ENCODE data around the gene OR51A7.
"Not testable (repeated sequence)": the region's sequence is repeated elsewhere in the genome, so short reads cannot be mapped to it uniquely, and the experiment has no call there.

OR51A7 gene, protein sequence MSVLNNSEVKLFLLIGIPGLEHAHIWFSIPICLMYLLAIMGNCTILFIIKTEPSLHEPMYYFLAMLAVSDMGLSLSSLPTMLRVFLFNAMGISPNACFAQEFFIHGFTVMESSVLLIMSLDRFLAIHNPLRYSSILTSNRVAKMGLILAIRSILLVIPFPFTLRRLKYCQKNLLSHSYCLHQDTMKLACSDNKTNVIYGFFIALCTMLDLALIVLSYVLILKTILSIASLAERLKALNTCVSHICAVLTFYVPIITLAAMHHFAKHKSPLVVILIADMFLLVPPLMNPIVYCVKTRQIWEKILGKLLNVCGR

DNA sequence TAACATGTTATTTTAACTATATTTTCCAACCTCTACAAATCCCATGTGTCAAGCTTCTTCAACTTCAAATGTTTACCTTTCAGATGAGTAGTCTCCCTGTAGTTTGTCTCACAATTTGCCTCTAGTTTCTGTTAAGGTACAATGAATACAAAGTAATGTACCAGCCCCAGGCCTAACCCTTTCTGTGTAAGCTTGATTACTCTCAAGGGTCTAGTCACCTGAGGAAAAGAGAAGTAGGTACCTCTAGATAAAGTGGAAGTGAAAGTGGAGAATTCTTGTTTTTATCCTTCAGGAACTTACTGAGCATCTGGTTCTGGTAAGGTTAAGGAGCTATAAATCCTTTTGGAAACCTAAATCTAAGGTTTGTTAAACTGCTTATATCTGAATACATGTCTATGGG is at the start of gene OR51A7:
Gene OR51A7, plus strand, starts transcription at position 300 of the 400 bp plus-strand sequence. CDS start 3,587 bp downstream, outside the sequence.
- DNase-seq, result no peak

DNA sequence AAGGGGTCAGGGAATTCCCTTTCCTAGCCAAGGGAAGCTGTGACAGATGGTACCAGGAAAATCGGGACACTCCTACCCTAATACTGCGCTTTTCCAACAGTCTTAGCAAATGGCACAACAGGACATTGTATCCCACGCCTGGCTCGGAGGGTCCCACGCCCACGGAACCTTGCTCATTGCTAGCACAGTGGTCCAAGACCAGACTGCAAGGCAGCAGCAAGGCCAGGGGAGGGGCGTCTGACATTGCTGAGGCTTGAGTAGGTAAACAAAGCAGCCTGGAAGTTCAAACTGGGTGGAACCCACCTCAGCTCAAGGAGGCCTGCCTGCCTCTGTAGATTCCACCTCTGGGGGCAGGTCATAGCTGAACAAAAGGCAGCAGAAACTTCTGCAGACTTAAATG is 49.3 kb upstream of the OR51A7 start:
- DNase-seq, result not testable (repeated sequence)

DNA sequence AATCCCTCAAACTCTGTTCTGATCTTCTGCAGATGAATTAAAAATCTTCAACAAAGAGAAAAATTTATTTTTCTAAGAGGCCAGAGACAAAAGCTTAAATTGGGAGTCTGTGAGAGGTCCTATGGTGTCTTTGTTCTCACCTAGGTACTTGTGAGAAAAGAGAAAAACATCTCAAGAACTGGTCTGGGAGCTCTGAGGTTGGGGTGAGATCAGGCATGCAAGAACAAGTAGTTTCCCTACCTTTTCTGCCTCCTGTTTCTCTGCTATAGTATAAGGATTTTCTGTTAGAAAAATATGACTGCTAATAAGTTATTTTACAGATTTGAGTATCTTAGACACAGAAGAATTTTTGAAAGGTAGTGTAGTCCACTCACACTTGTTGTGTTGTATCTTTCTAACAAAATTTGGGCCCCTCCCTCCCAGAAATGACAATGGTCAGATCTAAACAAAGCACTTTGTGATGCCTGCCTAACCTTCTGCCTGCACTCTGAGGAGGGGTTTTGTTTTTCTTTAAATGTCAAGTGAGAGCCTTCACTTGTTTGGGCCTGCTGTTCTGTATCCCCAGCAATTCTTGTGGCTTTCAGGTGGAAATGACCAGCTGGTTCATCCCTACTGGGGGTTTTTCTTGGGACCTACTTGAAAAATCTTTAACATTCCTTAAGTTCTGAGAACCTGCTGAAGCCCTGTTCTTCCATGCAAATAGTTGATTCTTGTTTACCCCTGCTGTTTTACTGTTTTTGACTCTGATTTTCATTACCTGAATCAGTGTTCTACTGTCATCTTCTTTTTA is 40.9 kb upstream of the OR51A7 start:
- no peak for DNase-seq

DNA sequence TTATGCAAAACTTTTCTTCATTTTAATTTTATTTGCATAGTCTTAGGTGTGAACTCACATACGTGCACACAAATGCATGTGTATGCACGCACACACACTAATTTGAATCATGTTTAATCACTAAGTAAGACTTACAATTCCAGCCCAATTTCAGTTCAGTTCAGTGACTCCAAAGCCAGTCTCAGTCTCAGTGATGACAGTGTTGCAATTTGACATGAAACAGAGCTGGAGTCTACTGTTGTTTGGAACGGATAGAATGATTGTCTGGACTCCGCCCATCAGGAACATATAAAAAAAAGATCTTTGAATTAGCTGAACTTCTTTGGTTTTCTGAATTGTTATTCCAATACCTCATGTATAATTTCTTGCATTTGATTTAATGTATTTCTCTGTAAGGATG is 39.7 kb upstream of the OR51A7 start:
- DNase-seq, result no peak

DNA sequence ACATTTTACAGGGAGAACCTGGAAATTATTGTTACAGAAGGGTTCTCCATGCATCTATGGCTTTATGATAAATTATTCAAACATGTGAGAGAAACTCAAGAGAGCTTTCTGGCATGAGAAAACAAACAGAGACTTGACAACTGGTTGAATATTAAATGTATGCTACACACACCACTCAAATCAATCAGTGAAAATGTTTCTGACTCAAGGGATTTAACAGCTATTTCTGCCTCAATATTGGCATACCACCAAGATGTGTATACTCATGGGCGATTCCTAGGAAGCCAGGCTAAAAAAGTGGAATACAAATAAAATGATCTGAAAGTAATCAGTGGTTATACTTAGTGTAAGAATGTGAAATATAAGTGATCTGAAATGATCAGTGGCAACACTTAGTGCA is 37.7 kb upstream of the OR51A7 start:
- DNase-seq, result no peak

DNA sequence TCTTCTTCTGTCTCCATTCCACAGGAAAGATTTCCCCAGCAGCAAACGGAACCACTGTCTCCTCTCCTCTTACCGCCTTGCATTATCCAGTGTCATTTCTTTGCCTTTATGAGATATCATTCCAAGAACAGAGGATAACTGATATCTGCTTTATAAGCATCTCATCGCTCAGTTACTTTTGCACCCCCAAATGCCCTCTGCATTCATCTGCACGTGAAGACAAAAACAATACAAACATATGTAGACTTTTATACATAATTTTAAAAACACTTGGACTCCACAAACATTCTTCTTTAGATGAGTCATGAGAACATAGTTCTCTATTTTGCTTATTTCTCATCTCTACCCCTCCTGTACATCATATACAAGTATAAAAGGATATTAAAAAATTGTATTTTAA is 22.4 kb upstream of the OR51A7 start:
- DNase-seq, result no peak

DNA sequence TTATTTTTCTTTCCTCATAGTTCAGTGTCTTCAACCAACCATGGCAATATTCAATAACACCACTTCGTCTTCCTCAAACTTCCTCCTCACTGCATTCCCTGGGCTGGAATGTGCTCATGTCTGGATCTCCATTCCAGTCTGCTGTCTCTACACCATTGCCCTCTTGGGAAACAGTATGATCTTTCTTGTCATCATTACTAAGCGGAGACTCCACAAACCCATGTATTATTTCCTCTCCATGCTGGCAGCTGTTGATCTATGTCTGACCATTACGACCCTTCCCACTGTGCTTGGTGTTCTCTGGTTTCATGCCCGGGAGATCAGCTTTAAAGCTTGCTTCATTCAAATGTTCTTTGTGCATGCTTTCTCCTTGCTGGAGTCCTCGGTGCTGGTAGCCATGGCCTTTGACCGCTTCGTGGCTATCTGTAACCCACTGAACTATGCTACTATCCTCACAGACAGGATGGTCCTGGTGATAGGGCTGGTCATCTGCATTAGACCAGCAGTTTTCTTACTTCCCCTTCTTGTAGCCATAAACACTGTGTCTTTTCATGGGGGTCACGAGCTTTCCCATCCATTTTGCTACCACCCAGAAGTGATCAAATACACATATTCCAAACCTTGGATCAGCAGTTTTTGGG is 21.6 kb upstream of the OR51A7 start, which contains the start of gene OR51T1:
Gene OR51T1, plus strand, starts transcription at position 41 of the 641 bp plus-strand sequence. Its CDS starts 0 bp downstream, at position 41.
- no peak for DNase-seq

DNA sequence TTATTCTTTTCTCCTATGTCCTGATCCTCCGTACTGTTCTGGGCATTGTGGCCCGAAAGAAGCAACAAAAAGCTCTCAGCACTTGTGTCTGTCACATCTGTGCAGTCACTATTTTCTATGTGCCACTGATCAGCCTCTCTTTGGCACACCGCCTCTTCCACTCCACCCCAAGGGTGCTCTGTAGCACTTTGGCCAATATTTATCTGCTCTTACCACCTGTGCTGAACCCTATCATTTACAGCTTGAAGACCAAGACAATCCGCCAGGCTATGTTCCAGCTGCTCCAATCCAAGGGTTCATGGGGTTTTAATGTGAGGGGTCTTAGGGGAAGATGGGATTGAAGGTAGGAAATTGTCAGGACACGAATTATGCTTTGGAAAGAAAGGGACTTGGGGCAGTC is 21.0 kb upstream of the OR51A7 start:
- DNase-seq, result no peak

DNA sequence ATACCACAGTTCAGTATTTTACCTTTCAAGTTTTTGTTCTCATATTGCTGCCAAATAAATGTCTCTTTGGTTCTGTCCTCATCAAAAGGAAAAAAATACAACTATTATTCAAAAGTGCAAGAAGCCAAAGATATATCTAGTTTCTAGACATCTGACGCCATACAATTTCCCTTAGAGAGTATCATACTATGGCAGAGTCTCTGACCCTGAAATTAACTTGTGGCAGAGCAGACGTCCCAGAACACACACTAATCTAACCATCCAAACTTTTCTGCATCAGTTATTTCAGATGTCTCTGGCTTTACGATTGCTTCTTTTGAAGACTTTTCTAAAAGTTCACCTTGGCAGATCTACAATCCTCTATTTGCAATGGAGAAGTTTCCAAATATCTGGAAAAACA is 19.2 kb upstream of the OR51A7 start:
- DNase-seq, result no peak

DNA sequence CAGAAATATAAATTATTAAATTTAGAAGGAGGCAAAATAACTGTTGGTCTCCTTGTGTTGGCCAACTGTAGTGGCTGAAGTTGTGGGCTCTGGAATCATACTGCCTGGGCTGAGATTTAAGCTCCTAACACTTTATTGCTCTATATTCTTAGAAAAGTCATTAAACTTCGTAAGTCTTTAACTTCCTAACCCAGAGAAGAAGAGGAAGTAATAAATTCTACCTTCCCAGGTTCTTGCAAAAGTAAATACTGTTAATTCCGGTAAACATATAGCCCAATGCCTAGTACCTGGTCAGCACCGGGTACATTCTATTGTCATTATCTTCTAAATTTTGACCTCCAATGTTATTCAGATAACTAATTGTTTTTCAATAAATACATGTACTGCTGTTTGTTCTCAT is 17.4 kb upstream of the OR51A7 start:
- DNase-seq, result no peak

DNA sequence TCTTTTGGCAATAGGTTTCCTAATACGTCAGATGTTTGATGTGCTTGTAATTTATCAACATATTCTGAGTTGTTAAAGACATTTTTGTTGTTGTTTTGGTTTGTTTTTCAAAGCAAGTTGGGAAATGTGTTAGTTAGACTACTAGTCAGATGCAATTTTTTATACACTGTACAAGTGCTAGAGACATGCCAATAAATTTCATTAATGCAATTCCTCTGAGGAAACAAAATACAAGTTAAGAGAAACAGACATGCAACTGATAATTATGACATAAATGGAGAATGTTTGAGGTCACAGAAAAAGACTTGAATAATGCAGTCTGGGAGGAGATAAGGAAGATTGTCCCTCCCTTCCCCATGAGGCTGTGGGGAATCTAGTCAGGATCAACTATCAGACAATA is 16.0 kb upstream of the OR51A7 start:
- no peak for DNase-seq

DNA sequence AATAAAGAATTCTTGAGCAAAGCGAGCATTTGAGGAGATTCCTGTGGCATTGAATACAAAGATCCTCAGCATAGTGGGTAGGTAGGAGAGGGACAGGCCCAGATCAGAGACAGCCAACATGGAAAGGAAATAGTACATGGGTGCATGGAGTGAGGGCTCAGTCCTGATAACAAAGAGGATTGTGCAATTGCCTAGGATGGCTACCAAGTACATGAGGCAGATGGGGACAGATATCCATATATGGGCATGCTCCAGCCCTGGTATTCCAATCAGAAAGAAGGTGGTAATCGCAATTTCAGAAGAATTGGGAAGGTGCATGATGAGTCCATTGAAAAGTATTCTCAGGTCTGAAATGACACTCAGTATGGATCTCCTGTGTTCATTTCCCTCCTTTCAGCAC is 13.3 kb upstream of the OR51A7 start:
- no peak for DNase-seq

DNA sequence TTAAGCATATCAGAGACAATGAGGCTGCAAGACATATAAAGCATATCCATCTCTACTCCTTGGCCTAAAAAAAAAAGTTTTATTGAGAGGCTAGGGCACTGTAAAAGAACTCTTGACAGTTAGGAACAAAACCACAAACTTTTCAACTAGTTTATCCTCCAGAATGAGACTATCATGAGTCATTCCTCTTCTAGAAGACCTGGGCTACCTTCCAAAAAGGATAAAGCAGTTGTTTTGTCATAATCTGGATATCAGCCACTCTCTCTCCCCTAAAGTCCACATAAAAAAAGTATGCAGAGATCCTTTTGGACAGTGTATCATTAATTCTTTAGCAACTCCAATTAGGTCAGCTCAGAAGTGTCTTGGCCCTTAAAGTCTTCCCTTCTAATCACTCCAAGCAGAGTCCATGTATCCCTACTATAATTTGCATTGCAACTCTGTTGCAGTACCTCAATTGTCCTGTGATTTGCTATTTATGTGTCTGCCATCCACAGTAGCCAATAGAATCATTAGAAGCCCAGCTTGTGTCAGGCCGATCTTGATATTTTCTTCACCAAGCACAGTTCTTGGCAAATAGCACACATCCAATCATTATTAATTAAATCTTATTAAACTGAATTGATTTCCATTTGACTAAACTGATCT is 11.5 kb upstream of the OR51A7 start:
- no peak for DNase-seq

DNA sequence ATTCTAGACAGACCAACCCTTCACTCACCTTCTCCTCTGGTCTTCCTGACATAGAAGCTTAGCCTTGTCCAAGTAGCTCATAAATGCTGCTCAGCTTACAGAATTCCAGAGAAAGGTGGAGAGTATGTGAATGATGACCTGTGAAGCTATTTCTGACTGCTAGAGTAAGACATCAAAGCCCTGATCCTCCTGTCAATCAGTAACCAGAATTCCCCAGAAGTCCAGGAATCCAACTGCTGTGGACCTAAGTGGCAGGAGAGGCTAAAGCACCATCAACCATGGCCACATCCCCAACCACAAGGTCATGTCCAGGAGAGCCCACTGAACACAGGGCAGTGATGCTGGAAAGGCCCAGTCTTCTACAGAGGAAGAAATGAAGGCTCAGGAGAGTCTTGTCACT is 13.0 kb downstream of the OR51A7 start:
- DNase-seq, result no peak

DNA sequence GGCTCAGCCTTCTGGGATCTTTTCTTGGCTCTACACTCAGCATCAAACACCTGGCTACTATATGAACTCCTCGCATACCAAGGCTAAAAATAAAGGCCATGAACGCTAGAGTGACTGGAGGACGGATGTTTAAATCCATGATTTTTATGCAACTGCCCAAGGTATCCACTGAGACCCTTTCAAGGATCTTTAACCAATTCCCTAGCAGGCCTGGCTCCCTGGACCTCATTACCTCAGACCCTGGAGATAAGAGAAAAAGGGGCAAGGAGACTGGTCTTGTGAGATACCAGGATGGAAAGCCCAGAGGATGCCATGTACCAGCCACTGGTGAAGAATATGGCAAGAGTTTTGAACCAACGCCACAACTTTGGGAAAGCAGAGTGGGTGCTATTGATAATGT is 15.7 kb downstream of the OR51A7 start, which contains the start of gene OR51G2:
Gene OR51G2, minus strand, starts transcription at position 101 of the 400 bp plus-strand sequence. CDS start 3,687 bp downstream, outside the sequence.
- DNase-seq, result no peak

DNA sequence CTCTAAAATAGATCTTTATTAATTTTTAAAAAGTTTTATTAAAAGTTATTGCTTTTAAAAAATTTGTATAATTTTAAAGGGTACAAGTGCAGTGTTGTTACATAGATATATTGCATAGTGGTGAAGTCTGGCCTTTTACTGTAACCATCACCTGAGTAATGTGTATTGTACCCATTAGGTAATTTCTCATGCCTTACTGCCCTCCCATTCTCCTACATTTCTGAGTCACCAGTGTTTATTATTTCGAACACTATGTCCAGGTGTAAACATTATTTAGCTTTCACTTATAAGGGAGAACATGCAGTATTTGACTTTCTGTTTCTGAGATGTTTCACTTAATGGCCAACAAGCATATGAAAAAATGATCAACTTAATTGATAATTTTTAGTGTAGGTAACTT is 18.2 kb downstream of the OR51A7 start:
- DNase-seq, result no peak

DNA sequence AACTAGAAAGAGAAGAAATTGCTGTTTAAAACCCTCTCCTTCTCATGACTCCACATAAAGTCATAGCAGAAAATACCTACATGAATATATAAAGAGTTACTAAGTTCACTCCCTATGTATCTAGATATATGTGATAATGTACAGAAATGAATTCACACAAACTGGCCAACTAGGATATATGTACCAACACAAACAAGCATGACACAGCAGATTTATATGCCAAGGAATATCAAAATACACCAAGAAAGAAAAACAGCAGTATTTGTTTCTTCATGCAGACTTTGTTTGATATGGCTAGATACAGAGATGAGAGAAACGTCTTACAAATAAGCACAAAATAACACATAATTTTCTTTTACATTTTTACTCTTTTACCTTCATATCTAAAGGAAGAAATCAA is 18.7 kb downstream of the OR51A7 start:
- DNase-seq, result no peak

DNA sequence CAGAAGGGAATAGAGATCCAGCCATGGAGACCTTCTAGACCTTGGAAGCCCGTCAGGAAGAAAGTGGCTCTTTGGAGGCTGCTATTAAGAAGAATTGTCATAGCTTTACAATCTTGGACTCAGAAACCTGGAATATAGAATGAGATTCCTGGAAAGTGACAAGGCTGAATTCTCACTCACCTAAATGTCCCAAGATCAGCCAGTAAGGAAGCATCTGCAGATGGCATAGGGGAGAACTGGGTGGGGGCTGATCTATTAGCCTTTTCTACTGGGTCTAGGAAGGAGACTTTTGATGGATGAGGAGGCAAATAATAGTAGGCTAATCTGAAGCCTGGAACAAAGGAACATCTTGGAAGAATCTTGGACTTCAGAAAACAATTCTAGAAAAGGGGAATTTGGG is 20.7 kb downstream of the OR51A7 start, which contains the start of gene OR51G1:
Gene OR51G1, minus strand, starts transcription at position 101 of the 400 bp plus-strand sequence. Its CDS starts 0 bp downstream, at position 101.
- no peak for DNase-seq

DNA sequence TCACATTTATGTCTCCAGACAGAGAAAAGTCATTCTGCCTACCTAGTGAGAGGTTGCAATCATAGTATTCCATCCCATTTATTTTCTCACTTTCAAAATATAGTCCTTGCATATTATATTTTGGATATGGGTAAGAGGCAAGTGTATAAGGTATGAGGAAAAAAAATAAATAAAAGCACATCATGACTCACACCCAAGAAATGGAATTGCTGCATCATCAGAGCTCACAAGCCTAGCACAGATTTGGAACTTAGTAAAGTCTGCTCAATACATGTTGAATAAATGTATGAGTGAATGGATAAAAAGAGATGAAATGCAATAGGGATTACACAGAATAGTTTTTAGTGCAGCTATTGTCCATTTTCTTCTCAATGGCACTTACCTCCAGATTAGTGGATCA is 23.0 kb downstream of the OR51A7 start:
- DNase-seq, result no peak

DNA sequence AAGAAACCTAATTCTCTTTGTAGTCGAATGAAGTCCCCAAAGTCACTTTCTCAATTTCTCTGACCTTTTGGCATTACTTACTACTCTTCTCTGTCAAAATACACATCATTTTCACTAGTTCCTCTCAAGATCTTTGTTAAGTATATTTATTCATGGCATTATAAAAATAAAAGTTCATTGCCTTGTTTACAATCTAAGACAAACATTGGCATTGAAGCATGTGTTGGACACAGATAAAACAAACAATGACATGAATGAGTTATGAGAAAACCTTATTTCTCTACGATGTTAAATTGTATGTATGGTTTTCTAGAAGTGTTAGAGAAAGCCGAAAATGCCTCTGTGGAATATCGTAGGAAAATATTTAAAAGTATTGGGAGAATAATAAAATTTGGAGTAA is 29.2 kb downstream of the OR51A7 start:
- DNase-seq, result no peak

DNA sequence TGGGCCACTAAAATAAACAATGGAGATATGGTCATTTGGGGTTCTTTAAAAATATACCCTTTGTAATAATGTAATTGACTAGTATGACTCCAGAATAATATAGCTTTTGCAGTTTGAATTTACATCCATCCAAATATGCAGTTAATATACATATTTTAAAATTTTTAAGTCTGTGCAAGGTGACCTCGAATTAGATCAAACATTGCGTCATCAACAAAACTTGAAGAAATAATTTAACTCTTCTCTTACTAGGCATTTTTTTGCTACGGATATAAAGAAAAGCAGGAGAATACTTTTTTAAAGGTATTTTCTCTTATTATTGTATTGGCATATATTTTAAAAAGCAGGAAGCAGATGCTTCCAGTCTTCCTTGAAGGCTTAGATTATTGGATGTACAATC is 33.2 kb downstream of the OR51A7 start:
- DNase-seq, result no peak

DNA sequence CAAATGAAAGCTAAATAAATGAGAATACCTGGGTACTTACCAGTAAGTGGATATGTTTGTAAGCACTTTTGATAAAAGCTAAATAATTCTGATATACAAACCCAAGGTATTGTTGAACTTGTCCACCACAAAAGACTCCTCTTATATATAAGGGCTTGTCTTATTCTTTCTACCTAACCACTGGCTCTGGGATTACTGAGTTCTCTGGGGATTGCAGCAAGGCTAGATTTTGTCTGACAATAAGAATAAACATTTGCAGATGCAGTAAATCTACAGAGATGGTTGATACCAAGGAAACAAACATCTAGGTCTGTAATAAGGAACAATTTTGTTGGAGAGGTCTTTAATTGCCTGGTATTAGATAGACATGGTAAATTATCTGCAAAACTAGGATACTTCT is 43.9 kb downstream of the OR51A7 start, which contains the start of gene OR51A4:
Gene OR51A4, minus strand, starts transcription at position 101 of the 400 bp plus-strand sequence. CDS start 505 bp downstream, outside the sequence.
- no peak for DNase-seq

DNA sequence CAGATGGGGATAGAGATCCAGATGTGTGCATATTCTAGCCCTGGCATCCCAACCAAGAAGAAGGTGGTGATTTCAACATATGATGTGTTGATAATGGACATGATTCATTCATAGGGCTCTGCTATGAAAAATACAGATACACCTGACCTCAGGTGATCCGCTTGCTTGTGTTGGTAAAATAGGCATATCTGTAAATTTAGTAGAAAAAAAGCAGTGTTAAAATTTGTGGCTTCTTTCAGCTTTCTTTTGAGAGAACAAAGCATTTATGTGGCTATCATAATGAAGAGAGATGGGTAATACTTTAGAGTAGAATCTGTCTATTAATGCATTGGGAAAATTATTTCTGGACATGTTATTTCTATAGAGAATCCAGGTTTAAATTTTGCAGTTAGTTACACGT is 52.0 kb downstream of the OR51A7 start, which contains the start of gene OR51A2:
Gene OR51A2, minus strand, starts transcription at position 101 of the 400 bp plus-strand sequence. Its CDS starts 0 bp downstream, at position 101.
- DNase-seq, result not testable (repeated sequence)

Data from 8988T (cell line).